Thyroid gland (tissue), 4 donors: ENCODE measurements around the gene STAMBP. TPM values are rescaled to one million over a fixed set of nuclear protein-coding genes. Genes with fewer than 3 reads are reported as not detected.

Source experiments
- DNase-seq, 2 donors: peaks; one replicate each; pipeline ENCODE4 v3.0.0-alpha.2; 2019
- H3K27ac ChIP-seq, 3 donors: fragments of 200-600 bp; sonication (generic); 1 replicate in 2 of 3; 2 replicates in 1 of 3; pipeline ENCODE4 v1.5.1; 2016 to 2019; ENCODE audit warnings: mild to moderate bottlenecking in 1 of 3, moderate library complexity in 1 of 3
- H3K27me3 ChIP-seq: fragments of 200-600 bp; sonication (generic); one replicate; pipeline ENCODE4 v1.5.1; 2019
- H3K36me3 ChIP-seq, 2 donors: fragments of 200-600 bp; sonication (generic); one replicate each; pipeline ENCODE4 v1.5.1; 2016 to 2019
- H3K4me1 ChIP-seq, 2 donors: fragments of 200-600 bp; sonication (generic); one replicate each; pipeline ENCODE4 v1.5.1; 2017 to 2019
- H3K4me3 ChIP-seq, 3 donors: fragments of 200-600 bp; sonication (generic); replicated peaks in 1 of 3; 1 replicate in 2 of 3; 2 replicates in 1 of 3; pipeline ENCODE4 v1.5.1; 2016; ENCODE audit warnings: mild to moderate bottlenecking in 1 of 3
- H3K9me3 ChIP-seq: fragments of 200-600 bp; sonication (generic); one replicate; pipeline ENCODE4 v1.5.1; 2017
- POLR2A ChIP-seq, 2 donors: fragments of 450-650 bp; IDR thresholded peaks; one replicate each; pipeline ENCODE4 v1.6.1; 2017; ENCODE audit warnings: antibody characterized with exemption in 2 of 2, mild to moderate bottlenecking in 2 of 2, moderate library complexity in 1 of 2
- WGBS, 2 donors: methylation state at CpG; one replicate each; pipeline ENCODE4 v1.1.5; 2017; 5-methylcytosine and 5-hydroxymethylcytosine counted together
- intact Hi-C: fragments of 100-400 bp; cut with DNase I; formaldehyde crosslinking; loops from one replicate; pipeline ENCODE4 v1.15.1; 2023
- total RNA-seq, 4 donors: library from RNA; depleted of rRNA; stranded (reverse); fragments of >200 nt; gene quantifications; one replicate each; pipeline ENCODE4 v1.2.3, GENCODE V29; 2016
- TF ChIP-seq, protein P1 (sequence below), 6 experiments: fragments of 200-600 bp in 3 of 6; fragments of 450-650 bp in 3 of 6; sonication (generic) in 3 of 6; IDR thresholded peaks; one replicate each; pipeline ENCODE4 v1.5.1; 2016 to 2019; ENCODE audit warnings: antibody characterized with exemption in 6 of 6, mild to moderate bottlenecking in 2 of 6, inconsistent platforms in 1 of 6, moderate library complexity in 1 of 6

STAMBP gene
- total RNA-seq, 4 donors from 2014 or later: 31.9 to 45.2 (median 36.6) TPM

DNA sequence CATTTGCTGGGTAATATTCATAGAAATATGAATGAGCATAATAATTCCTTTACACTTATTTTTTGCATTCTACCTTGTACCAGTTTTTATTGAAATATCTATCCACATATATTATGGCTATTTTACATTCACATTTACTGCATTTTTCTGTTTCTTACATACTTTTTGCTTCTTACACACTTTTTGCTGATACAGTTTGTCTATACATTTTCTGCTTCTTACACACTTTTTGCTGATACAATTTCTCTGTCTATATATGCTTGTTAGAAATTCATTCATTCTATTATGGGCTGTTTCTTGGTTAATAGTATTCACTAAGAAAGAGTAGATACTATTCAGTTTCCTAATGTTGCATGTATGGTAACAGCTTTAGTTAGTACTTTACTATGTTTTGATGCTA is 16.9 kb upstream of the STAMBP start:
- TF ChIP-seq, protein P1, sequence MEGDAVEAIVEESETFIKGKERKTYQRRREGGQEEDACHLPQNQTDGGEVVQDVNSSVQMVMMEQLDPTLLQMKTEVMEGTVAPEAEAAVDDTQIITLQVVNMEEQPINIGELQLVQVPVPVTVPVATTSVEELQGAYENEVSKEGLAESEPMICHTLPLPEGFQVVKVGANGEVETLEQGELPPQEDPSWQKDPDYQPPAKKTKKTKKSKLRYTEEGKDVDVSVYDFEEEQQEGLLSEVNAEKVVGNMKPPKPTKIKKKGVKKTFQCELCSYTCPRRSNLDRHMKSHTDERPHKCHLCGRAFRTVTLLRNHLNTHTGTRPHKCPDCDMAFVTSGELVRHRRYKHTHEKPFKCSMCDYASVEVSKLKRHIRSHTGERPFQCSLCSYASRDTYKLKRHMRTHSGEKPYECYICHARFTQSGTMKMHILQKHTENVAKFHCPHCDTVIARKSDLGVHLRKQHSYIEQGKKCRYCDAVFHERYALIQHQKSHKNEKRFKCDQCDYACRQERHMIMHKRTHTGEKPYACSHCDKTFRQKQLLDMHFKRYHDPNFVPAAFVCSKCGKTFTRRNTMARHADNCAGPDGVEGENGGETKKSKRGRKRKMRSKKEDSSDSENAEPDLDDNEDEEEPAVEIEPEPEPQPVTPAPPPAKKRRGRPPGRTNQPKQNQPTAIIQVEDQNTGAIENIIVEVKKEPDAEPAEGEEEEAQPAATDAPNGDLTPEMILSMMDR (IDR thresholded peaks at IDR 0.05): no peak
- TF ChIP-seq POLR2A (IDR thresholded peaks at IDR 0.05): no peak
- Histone ChIP-seq H3K36me3 (no peaks in the 10 kb centered on the region), H3K27me3 (no peaks in the 10 kb centered on the region), H3K4me1 (no peaks in the 10 kb centered on the region), H3K4me3 (no peak overlapping the region), H3K27ac (no peak overlapping the region), H3K9me3 (no peaks in the 10 kb centered on the region)
- intact Hi-C loops: no loop called here
- DNase-seq: no peak

DNA sequence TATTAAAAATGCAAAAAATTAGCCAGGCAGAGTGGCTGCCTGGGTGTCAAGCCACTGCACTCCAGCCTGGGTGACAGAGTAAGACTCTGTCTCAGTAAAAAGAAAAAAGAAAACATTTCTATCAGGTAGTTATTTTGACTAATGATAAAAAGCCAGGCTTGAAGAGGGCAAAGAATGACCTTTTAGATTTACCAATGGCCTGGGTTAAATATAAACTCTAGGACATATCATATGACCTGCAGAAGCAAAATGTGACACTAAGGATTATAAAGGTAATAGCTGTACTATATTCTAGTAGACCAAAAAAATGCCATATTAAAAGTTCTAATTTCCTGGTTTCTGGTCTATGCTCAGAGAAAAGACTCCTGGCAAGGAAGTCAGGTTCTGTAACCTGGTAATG is 16.1 kb upstream of the STAMBP start:
- no peak for DNase-seq
- H3K4me1 ChIP-seq: no peaks in the 10 kb centered on the region
- no peaks in the 10 kb centered on the region for H3K9me3 ChIP-seq
- H3K4me3 ChIP-seq: no peak overlapping the region
- no peak for TF ChIP-seq POLR2A (IDR thresholded peaks at IDR 0.05)
- TF ChIP-seq, protein P1 (IDR thresholded peaks at IDR 0.05): no peak
- intact Hi-C loops: no loop called here
- no peaks in the 10 kb centered on the region for H3K36me3 ChIP-seq
- no peaks in the 10 kb centered on the region for H3K27me3 ChIP-seq
- H3K27ac ChIP-seq: no peak overlapping the region

DNA sequence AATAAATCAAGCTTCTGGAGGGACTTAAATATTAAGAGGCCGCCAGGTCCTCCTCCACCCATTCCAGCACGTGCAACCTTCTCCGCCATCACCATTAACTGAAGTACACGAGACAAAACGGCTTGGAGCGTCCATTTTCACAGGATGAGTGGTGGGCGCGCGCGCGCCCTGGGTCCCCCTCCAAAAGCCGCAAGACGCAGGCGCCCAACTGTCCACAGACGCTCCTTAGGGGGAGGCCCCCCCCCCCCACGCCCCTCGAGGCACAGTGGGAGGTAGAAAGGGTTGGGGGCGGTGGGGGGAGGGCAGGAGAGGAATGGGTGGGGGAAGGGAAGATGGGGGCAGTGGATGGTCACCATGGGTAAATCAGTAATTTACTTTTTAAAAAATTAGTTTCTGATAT is 10.5 kb upstream of the STAMBP start:
- Histone ChIP-seq H3K27ac (no peak overlapping the region), H3K4me3 (no peak overlapping the region), H3K36me3 (no peaks in the 10 kb centered on the region), H3K4me1 (no peaks in the 10 kb centered on the region), H3K9me3 (no peaks in the 10 kb centered on the region), H3K27me3 (no peaks in the 10 kb centered on the region)
- DNase-seq: no peak
- intact Hi-C loops: no loop called here
- 84 to 86% methylated on average over 18 of the region's 18 CpGs for WGBS, 2 donors
- no peak for TF ChIP-seq POLR2A (IDR thresholded peaks at IDR 0.05)
- TF ChIP-seq, protein P1 (IDR thresholded peaks at IDR 0.05): no peak

DNA sequence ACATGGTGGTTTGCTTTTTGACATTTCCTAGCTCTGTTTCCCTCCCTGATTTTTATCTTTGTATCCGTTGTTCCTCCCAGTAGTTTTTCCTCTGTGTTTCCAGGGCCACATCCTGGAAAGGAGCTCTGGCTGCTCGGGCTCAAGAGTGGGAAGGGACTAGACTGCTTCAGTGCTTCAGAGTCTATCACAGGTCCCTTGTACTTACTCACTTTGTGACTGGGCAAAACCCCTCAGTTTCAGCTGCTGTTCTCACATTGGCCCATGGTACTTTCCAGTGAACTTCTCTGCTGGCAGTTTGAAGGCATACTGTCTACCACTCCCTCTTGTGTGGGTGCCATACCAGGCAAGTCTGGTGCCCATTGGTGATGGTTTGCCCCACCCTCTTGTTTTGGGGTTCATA is 7.5 kb upstream of the STAMBP start:
- intact Hi-C loops: loop anchor here (10.0 kb wide), 2 partner anchors 324 to 514 kb away; partner anchors contain the start of gene BOLA3
- no peak for DNase-seq
- Histone ChIP-seq H3K27ac (no peak overlapping the region), H3K4me3 (no peak overlapping the region), H3K9me3 (no peaks in the 10 kb centered on the region), H3K36me3 (no peaks in the 10 kb centered on the region), H3K4me1 (no peaks in the 10 kb centered on the region), H3K27me3 (no peaks in the 10 kb centered on the region)
- 17 to 24% methylated on average over 2 of the region's 2 CpGs for WGBS, 2 donors
- no peak for TF ChIP-seq POLR2A (IDR thresholded peaks at IDR 0.05)
- TF ChIP-seq, protein P1 (IDR thresholded peaks at IDR 0.05): no peak

DNA sequence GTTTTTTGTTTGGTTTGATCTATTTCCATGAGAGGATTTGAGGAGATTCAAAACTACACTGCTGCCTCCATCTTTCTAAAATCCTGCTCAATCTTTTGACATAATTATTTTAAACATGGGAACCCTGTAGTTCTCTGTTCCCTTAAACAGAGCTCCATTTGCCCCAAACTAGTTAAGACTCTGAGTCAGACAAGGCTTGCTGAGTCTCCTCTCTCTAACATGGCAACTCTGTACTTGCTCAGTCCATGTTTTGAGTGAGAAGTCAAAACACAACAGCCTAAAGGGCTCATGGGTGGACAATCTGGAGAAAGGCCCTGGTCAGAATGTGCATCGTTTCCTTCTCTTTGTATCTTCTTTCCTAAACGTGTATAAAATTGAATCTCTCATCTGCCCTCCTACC is 7.1 kb upstream of the STAMBP start:
- intact Hi-C loops: loop anchor here (10.0 kb wide), 2 partner anchors 323 to 513 kb away; partner anchors contain the start of gene BOLA3
- H3K4me3 ChIP-seq: no peak overlapping the region
- TF ChIP-seq, protein P1 (IDR thresholded peaks at IDR 0.05): no peak
- no peak for TF ChIP-seq POLR2A (IDR thresholded peaks at IDR 0.05)
- 70 to 72% methylated on average over 2 of the region's 2 CpGs for WGBS, 2 donors
- H3K4me1 ChIP-seq: no peaks in the 10 kb centered on the region
- DNase-seq: no peak
- no peaks in the 10 kb centered on the region for H3K36me3 ChIP-seq
- no peak overlapping the region for H3K27ac ChIP-seq
- no peaks in the 10 kb centered on the region for H3K27me3 ChIP-seq
- no peaks in the 10 kb centered on the region for H3K9me3 ChIP-seq
